Spleen (tissue), 7 donors: Measurements from ENCODE around the gene RBM47.

Source experiments
- POLR2A ChIP-seq, 3 donors: fragments of 450-650 bp; IDR thresholded peaks; one replicate each; pipeline ENCODE4 v1.5.1; 2017; ENCODE audit warnings: antibody characterized with exemption in 3 of 3, mild to moderate bottlenecking in 1 of 3
- POLR2AphosphoS5 ChIP-seq, 3 donors: sonication (generic); formaldehyde crosslinking; IDR thresholded peaks; one replicate each; pipeline ENCODE4 v1.5.1; 2017; ENCODE audit warnings: antibody characterized with exemption in 3 of 3
- TF ChIP-seq, protein P1 (sequence below), 11 experiments: fragments of 200-600 bp in 7 of 11; fragments of 450-650 bp in 4 of 11; sonication (generic) in 4 of 11; IDR thresholded peaks in 8 of 11; conservative IDR thresholded peaks in 3 of 11; 1 replicate in 7 of 11; 2 replicates in 4 of 11; pipeline versions ENCODE4 v1.4.0 to v1.8.0; 2016 to 2021; ENCODE audit warnings: antibody characterized with exemption in 11 of 11, inconsistent platforms in 4 of 11, mild to moderate bottlenecking in 1 of 11
- donor health status: DM: no; HTN: no; CAD: no; lungs with moderate emphysema.
- donor health status: DM: no; HTN: no; CAD: no.
- donor health status: DM: no; HTN: no; CAD: no.

DNA sequence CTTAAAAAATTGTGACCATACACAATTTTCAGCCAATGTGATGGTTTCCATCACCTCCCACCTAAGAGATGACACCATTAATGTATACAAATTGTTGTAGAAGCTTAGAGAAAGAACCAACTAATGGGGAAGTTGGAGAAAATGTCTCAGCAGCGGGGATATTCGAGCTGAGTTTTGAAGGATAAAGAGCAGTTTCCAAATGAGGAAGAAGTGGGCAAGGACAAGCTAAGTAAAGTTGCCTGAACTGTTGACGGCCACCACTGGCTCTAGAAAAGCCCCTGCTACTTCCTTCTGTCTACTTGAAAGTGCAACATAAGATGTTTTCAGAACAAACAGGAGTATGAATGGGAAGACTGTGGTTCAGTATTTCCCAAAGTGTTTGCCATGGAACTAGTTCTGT lies 202.5 kb downstream of the RBM47 start:
- TF ChIP-seq, protein P1, sequence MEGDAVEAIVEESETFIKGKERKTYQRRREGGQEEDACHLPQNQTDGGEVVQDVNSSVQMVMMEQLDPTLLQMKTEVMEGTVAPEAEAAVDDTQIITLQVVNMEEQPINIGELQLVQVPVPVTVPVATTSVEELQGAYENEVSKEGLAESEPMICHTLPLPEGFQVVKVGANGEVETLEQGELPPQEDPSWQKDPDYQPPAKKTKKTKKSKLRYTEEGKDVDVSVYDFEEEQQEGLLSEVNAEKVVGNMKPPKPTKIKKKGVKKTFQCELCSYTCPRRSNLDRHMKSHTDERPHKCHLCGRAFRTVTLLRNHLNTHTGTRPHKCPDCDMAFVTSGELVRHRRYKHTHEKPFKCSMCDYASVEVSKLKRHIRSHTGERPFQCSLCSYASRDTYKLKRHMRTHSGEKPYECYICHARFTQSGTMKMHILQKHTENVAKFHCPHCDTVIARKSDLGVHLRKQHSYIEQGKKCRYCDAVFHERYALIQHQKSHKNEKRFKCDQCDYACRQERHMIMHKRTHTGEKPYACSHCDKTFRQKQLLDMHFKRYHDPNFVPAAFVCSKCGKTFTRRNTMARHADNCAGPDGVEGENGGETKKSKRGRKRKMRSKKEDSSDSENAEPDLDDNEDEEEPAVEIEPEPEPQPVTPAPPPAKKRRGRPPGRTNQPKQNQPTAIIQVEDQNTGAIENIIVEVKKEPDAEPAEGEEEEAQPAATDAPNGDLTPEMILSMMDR (IDR thresholded peaks at IDR 0.05 in 8 of 11, conservative IDR thresholded peaks at IDR 0.05 in 3 of 11) = no peak
- TF ChIP-seq POLR2A (IDR thresholded peaks at IDR 0.05) (no peak), POLR2AphosphoS5 (IDR thresholded peaks at IDR 0.05) (no peak)
